ENCODE data around the gene KRTAP5-6.

KRTAP5-6 gene

GRCh38 chr11:1719781-1720180 is 22.8 kb downstream of the KRTAP5-6 start:
- Histone ChIP-seq H3K27ac (no peak overlapping the region), H3K27me3 (ENCODE audit: insufficient read depth, low read depth, severe bottlenecking) (peaks cover 98% of the 10 kb centered on the region), H3K36me3 (no peaks in the 10 kb centered on the region), H3K4me3 (ENCODE audit: low read depth, low read length) (no peak overlapping the region), H3K9me3 (ENCODE audit: severe bottlenecking) (no peaks in the 10 kb centered on the region)
- TF ChIP-seq CTCF (IDR thresholded peaks at IDR 0.05; ENCODE audit: low read depth, low read length), result no peak
- DNase-seq, result no peak

DNA sequence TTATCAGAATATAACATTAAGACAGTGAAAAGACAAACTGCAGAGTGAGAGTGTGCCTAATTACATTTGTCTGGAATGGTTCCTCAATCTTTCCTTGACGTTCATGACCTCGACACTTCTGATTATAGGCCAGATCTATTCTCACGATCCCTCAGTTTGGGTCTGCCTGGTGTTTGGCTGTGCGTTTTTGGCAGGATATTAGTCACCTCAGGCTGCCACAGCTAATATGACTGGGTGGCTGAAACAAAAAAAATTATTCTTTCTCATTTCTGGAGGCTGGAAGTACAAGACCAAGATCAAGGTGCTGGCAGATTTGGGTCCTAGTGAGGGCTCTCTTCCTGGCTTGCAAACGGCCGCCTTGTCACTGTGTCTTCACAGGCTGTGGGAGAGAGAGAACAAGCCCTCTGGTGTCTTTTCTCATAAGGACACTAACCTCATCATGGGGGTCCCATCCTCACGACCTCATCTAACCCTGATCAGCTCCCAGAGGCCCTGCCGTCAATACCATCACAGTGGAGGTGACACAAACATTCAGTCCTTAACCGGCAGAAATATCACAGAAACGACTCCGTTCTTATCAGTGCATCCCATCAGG is 30.2 kb downstream of the KRTAP5-6 start:
- Histone ChIP-seq H3K9me3 (ENCODE audit: severe bottlenecking) (no peaks in the 10 kb centered on the region), H3K4me3 (ENCODE audit: low read depth, low read length) (no peak overlapping the region), H3K36me3 (no peaks in the 10 kb centered on the region), H3K27me3 (ENCODE audit: insufficient read depth, low read depth, severe bottlenecking) (peaks cover 94% of the 10 kb centered on the region), H3K27ac (no peak overlapping the region)
- TF ChIP-seq CTCF (IDR thresholded peaks at IDR 0.05; ENCODE audit: low read depth, low read length), result no peak
- DNase-seq, result no peak

GRCh38 chr11:1727861-1728260 is 30.9 kb downstream of the KRTAP5-6 start:
- H3K9me3 ChIP-seq (ENCODE audit: severe bottlenecking), result no peaks in the 10 kb centered on the region
- H3K36me3 ChIP-seq, result no peaks in the 10 kb centered on the region
- H3K27me3 ChIP-seq (ENCODE audit: insufficient read depth, low read depth, severe bottlenecking), result peaks cover 94% of the 10 kb centered on the region
- no peak for TF ChIP-seq CTCF (IDR thresholded peaks at IDR 0.05; ENCODE audit: low read depth, low read length)
- H3K4me3 ChIP-seq (ENCODE audit: low read depth, low read length), result no peak overlapping the region
- H3K27ac ChIP-seq, result no peak overlapping the region
- DNase-seq, result no peak

- no peaks in the 10 kb centered on the region for H3K9me3 ChIP-seq (ENCODE audit: severe bottlenecking)
- no peak for TF ChIP-seq CTCF (IDR thresholded peaks at IDR 0.05; ENCODE audit: low read depth, low read length)
- no peak overlapping the region for H3K4me3 ChIP-seq (ENCODE audit: low read depth, low read length)
- no peaks in the 10 kb centered on the region for H3K36me3 ChIP-seq
- DNase-seq, result no peak
- peaks cover 94% of the 10 kb centered on the region for H3K27me3 ChIP-seq (ENCODE audit: insufficient read depth, low read depth, severe bottlenecking)
- no peak overlapping the region for H3K27ac ChIP-seq
Observed at GRCh38 chr11:1728301-1728700, 31.3 kb downstream of the KRTAP5-6 start.

GRCh38 chr11:1728931-1729691 is 32.1 kb downstream of the KRTAP5-6 start:
- no peaks in the 10 kb centered on the region for H3K9me3 ChIP-seq (ENCODE audit: severe bottlenecking)
- H3K36me3 ChIP-seq, result no peaks in the 10 kb centered on the region
- DNase-seq, result no peak
- H3K27ac ChIP-seq, result no peak overlapping the region
- peaks cover 94% of the 10 kb centered on the region for H3K27me3 ChIP-seq (ENCODE audit: insufficient read depth, low read depth, severe bottlenecking)
- TF ChIP-seq CTCF (IDR thresholded peaks at IDR 0.05; ENCODE audit: low read depth, low read length), result no peak
- H3K4me3 ChIP-seq (ENCODE audit: low read depth, low read length), result no peak overlapping the region

DNA sequence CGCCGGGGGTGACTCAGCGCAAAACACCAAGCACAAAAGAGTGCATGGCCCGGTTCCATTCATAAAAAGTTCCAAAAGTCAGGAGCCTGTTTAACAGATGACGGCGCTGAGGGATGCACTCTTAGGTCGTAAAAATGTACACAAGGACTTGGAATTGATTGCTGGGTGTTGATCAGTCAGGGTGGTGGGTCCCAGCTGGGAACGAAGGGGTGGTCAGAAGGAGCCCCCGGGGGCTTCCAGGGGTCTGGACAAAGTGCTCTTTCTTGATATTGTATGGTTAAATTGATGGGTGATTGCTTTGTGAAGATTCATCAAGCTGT is 32.7 kb downstream of the KRTAP5-6 start:
- H3K9me3 ChIP-seq (ENCODE audit: severe bottlenecking), result no peaks in the 10 kb centered on the region
- TF ChIP-seq CTCF (IDR thresholded peaks at IDR 0.05; ENCODE audit: low read depth, low read length), result no peak
- H3K4me3 ChIP-seq (ENCODE audit: low read depth, low read length), result no peak overlapping the region
- H3K36me3 ChIP-seq, result no peaks in the 10 kb centered on the region
- DNase-seq, result no peak
- no peak overlapping the region for H3K27ac ChIP-seq
- peaks cover 94% of the 10 kb centered on the region for H3K27me3 ChIP-seq (ENCODE audit: insufficient read depth, low read depth, severe bottlenecking)

All from WERI-Rb-1 (cell line).